Measurements from ENCODE around the gene CALHM2. TPM values are rescaled to one million over a fixed set of nuclear protein-coding genes. Genes with fewer than 3 reads are reported as not detected.

The CALHM2 gene
- total and polyA plus RNA-seq, 2 donors (not counting 3 experiments of a cell fraction or from before 2014, with no cell fraction given): 32.1 to 38.4 TPM

DNA sequence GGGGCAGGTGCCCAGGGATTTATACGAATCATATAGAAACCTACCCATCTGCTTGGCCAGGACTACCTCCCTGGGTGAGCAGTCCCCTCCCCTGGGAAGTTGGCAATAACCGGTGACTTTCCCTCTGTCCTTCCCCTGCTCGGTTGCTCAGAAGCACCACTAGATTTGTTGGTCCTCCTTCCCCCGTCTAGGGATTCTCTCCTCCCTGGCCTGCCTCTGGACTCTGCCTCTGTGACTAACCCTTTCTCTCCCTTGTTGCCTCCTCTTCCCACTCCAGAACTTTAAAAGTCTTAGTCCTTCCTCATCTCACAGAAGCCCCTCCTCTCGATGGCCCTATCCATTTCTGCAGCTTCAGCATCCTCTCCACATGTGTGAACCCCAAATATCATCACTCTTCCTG, 17.0 kb upstream of the CALHM2 start:
- no peaks in the 10 kb centered on the region for H3K79me2 ChIP-seq (ENCODE audit: control insufficient read depth, insufficient read depth, low read length)
- H3K9me3 ChIP-seq (replicated peaks; ENCODE audit: control insufficient read depth, insufficient read depth, low read length): no peaks in the 10 kb centered on the region
- TF ChIP-seq EZH2 (IDR thresholded peaks at IDR 0.05; ENCODE audit: borderline replicate concordance, low read depth, low read length, severe bottlenecking): no peak
- TF ChIP-seq POLR2A (IDR thresholded peaks at IDR 0.05; ENCODE audit: low read depth, low read length): no peak
- no peak for TF ChIP-seq GATA2 (IDR thresholded peaks at IDR 0.05; ENCODE audit: insufficient read depth, insufficient read length, low read depth, low read length)
- no peak for TF ChIP-seq FOS (IDR thresholded peaks at IDR 0.05; ENCODE audit: borderline replicate concordance, insufficient read depth, low read length)
- TF ChIP-seq, protein P1, sequence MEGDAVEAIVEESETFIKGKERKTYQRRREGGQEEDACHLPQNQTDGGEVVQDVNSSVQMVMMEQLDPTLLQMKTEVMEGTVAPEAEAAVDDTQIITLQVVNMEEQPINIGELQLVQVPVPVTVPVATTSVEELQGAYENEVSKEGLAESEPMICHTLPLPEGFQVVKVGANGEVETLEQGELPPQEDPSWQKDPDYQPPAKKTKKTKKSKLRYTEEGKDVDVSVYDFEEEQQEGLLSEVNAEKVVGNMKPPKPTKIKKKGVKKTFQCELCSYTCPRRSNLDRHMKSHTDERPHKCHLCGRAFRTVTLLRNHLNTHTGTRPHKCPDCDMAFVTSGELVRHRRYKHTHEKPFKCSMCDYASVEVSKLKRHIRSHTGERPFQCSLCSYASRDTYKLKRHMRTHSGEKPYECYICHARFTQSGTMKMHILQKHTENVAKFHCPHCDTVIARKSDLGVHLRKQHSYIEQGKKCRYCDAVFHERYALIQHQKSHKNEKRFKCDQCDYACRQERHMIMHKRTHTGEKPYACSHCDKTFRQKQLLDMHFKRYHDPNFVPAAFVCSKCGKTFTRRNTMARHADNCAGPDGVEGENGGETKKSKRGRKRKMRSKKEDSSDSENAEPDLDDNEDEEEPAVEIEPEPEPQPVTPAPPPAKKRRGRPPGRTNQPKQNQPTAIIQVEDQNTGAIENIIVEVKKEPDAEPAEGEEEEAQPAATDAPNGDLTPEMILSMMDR (IDR thresholded peaks at IDR 0.05; ENCODE audit: extremely low read depth in 1 of 2, insufficient read depth in 1 of 2, low read depth in 1 of 2, low read length in 2 of 2): no peak
- TF ChIP-seq POLR2AphosphoS5 (IDR thresholded peaks at IDR 0.05; ENCODE audit: insufficient read depth, low read depth, low read length): no peak
- no peak for TF ChIP-seq JUN (IDR thresholded peaks at IDR 0.05; ENCODE audit: borderline replicate concordance, insufficient read depth, insufficient read length, low read depth)
- no peak for TF ChIP-seq MYC (IDR thresholded peaks at IDR 0.05; ENCODE audit: low read depth, low read length)
- TF ChIP-seq, protein P2, sequence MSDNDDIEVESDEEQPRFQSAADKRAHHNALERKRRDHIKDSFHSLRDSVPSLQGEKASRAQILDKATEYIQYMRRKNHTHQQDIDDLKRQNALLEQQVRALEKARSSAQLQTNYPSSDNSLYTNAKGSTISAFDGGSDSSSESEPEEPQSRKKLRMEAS (IDR thresholded peaks at IDR 0.05; ENCODE audit: insufficient read depth, insufficient read length): no peak
- no peaks in the 10 kb centered on the region for H3K36me3 ChIP-seq (ENCODE audit: control insufficient read depth in 2 of 2, extremely low read depth in 1 of 2, insufficient read depth in 2 of 2, low read length in 2 of 2)
- H3K9me1 ChIP-seq (replicated peaks; ENCODE audit: control insufficient read depth, extremely low read depth, insufficient read depth, low read length): no peaks in the 10 kb centered on the region
- BruUV-seq (replicated peaks): no TSS peak
- peaks cover 1 to 6% of the 10 kb centered on the region in 2 experiments for H3K27me3 ChIP-seq (ENCODE audit: control insufficient read depth in 2 of 2, insufficient read depth in 2 of 2, low read length in 2 of 2)
- H2AFZ ChIP-seq (ENCODE audit: low read depth, low read length): no peak overlapping the region
- no peak for DNase-seq (ENCODE audit: low read depth, low spot score)
- ChIA-PET CTCF (interaction anchor here (0.7 to 1.5 kb wide), 5 partner anchors 11 to 24 kb away, joined by 3 to 5 read pairs (median 3); no protein-coding TSS in a partner anchor), POLR2A (no interaction called here)
- dilution Hi-C loops (cut with MboI; ENCODE audit: extremely low pct_ligation_motif_present, low sequenced_read_pairs): no loop called here
- no peaks in the 10 kb centered on the region for H4K20me1 ChIP-seq (replicated peaks; ENCODE audit: control insufficient read depth, extremely low read depth, insufficient read depth, low read length)
- H3K4me2 ChIP-seq (ENCODE audit: insufficient read depth, low read length): no peak overlapping the region
- FAIRE-seq: no peak
- H3K27ac ChIP-seq (ENCODE audit: insufficient read depth, low read depth, low read length): no peak overlapping the region
- no peak overlapping the region for H3K4me3 ChIP-seq (replicated peaks in 1 of 3; ENCODE audit: insufficient read depth in 1 of 3, low read depth in 1 of 3, low read length in 3 of 3)
- H3K9ac ChIP-seq (replicated peaks; ENCODE audit: extremely low read depth, insufficient read depth, low read length): no peak overlapping the region
- intact Hi-C loops (cut with micrococcal nuclease): no loop called here
- H3K4me1 ChIP-seq (ENCODE audit: control insufficient read depth, extremely low read depth, insufficient read depth, low read length): no peaks in the 10 kb centered on the region

All from endothelial cell of umbilical vein (primary cell).